ENCODE measurements around the gene CHKA.

DNA sequence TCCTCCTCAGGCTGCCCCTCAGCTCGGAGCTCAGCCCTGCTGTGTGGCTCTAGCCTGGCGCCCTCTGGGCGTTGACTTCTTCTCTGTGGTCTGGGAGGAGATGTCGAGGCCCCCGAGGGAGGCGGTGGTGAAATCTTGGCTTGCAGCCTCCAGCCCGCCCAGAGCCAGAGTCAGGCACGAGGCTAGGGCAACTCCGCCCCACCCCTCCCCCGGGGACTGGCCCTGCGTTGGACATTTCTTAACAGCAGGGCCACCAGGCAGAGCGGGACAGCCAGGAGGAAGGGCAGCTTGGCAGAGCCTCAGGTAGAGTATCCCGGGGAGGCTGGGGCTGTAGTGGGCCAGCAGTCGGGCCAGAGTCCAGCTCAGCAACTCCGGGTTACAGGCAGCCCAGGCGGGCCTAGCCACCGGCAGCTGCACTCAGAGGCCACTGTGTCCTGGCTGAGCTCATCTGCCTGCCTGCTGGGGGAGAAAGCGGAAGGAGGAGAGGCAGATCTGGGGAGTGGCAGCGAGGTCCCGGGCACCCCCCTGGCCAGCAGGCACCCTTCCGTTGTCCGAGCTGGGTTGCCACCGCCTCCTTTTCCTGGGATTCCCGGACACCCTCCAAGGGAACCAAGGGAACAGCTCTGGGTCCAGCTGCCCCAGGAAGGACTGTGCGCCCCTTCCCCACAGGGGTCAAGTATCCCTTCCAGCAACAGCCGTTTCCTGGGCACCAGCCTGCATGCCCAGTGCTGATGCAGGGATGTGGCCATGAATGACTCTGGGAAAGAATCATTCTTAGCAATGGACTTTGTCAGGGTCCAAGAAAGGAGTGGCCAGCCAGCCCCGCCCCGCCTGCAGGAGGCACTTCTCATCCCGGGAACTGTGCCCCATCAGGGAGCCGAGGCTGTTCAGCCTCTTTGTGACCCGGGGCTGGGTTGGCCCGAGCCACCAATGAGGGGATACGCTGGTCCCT lies 110.8 kb downstream of the CHKA start, which contains the start of gene ALDH3B1:
- TF ChIP-seq EZH2 (IDR thresholded peaks at IDR 0.05; ENCODE audit: insufficient read depth, poor library complexity, severe bottlenecking) = no peak
- no peak for TF ChIP-seq EZH2phosphoT487 (IDR thresholded peaks at IDR 0.05; ENCODE audit: insufficient read depth, low read depth)
